MM.1S (cell line): Measurements from ENCODE around the gene CHST9.

Experiments
- EZH2 ChIP-seq: fragments of 300-600 bp; sonication (generic); optimal IDR thresholded peaks from 2 replicates; pipeline ENCODE3; 2017; ENCODE audit warnings: low read depth, mild to moderate bottlenecking, antibody characterized with exemption, low read length, mixed read lengths
- EZH2phosphoT487 ChIP-seq: fragments of 300-600 bp; sonication (generic); IDR thresholded peaks from 2 replicates; pipeline ENCODE4 v1.6.1; 2018; ENCODE audit warnings: antibody characterized with exemption, low read length

DNA sequence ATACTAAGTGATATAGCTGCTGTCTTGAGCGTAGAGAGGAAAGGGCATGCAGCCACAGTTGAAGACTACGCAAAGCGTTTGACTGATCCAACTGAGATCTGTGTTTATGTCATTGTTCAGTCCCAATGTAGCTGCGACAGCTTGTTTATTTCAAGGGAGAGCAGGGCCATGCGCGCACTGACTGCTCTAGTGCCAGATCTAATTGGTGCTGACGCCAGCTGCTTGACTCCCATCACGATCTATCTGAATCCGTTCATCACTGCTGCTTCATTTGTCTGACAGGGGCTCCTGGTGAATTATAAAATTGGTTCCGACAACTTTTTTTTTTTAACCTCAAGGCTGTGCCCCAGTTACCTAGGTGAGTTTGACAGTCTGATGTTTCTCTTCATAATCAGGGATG is 75.7 kb downstream of the CHST9 start:
- TF ChIP-seq EZH2phosphoT487 (no peak), EZH2 (no peak)
